ENCODE measurements around the gene TM4SF20.

DNA sequence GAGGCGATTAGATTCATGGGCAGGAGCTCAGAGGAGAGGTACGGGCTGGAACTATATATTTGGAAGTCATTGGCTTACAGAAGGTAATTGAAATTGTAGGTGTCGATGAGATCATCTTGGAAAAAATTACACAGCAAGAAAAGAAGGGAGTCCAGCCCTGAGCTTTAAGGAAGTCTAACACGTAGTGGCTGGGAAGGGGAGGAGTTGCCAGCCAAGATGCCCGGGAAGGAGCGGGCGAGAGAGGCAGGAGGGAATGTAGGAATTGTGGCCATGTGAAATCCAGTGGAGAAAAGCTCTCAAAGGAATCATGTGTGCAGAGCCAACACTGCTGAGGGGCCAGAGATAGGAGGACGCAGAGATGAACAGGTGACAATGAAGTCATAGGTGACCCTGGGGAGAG lies 34.3 kb upstream of the TM4SF20 start:
- TF ChIP-seq, protein P1, sequence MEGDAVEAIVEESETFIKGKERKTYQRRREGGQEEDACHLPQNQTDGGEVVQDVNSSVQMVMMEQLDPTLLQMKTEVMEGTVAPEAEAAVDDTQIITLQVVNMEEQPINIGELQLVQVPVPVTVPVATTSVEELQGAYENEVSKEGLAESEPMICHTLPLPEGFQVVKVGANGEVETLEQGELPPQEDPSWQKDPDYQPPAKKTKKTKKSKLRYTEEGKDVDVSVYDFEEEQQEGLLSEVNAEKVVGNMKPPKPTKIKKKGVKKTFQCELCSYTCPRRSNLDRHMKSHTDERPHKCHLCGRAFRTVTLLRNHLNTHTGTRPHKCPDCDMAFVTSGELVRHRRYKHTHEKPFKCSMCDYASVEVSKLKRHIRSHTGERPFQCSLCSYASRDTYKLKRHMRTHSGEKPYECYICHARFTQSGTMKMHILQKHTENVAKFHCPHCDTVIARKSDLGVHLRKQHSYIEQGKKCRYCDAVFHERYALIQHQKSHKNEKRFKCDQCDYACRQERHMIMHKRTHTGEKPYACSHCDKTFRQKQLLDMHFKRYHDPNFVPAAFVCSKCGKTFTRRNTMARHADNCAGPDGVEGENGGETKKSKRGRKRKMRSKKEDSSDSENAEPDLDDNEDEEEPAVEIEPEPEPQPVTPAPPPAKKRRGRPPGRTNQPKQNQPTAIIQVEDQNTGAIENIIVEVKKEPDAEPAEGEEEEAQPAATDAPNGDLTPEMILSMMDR (IDR thresholded peaks at IDR 0.05), result no peak
- TF ChIP-seq, protein P2, sequence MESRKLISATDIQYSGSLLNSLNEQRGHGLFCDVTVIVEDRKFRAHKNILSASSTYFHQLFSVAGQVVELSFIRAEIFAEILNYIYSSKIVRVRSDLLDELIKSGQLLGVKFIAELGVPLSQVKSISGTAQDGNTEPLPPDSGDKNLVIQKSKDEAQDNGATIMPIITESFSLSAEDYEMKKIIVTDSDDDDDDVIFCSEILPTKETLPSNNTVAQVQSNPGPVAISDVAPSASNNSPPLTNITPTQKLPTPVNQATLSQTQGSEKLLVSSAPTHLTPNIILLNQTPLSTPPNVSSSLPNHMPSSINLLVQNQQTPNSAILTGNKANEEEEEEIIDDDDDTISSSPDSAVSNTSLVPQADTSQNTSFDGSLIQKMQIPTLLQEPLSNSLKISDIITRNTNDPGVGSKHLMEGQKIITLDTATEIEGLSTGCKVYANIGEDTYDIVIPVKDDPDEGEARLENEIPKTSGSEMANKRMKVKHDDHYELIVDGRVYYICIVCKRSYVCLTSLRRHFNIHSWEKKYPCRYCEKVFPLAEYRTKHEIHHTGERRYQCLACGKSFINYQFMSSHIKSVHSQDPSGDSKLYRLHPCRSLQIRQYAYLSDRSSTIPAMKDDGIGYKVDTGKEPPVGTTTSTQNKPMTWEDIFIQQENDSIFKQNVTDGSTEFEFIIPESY (IDR thresholded peaks at IDR 0.05; ENCODE audit: borderline replicate concordance, low read depth), result no peak
- TF ChIP-seq CHD2 (IDR thresholded peaks at IDR 0.05; ENCODE audit: low read length, partially characterized antibody) (no peak), GABPA (IDR thresholded peaks at IDR 0.05; ENCODE audit: low read depth) (no peak), MXI1 (IDR thresholded peaks at IDR 0.05; ENCODE audit: low read depth, low read length) (no peak), POLR2AphosphoS5 (IDR thresholded peaks at IDR 0.05; ENCODE audit: low read depth, low read length) (no peak), EZH2phosphoT487 (IDR thresholded peaks at IDR 0.05; ENCODE audit: borderline replicate concordance, low read depth) (no peak), SMC3 (IDR thresholded peaks at IDR 0.05; ENCODE audit: low read depth, low read length) (no peak), ELF1 (IDR thresholded peaks at IDR 0.05) (no peak), YY1 (IDR thresholded peaks at IDR 0.05; ENCODE audit: low read depth) (no peak), RAD21 (IDR thresholded peaks at IDR 0.05; ENCODE audit: low read length) (no peak)
- TF ChIP-seq, protein P3, sequence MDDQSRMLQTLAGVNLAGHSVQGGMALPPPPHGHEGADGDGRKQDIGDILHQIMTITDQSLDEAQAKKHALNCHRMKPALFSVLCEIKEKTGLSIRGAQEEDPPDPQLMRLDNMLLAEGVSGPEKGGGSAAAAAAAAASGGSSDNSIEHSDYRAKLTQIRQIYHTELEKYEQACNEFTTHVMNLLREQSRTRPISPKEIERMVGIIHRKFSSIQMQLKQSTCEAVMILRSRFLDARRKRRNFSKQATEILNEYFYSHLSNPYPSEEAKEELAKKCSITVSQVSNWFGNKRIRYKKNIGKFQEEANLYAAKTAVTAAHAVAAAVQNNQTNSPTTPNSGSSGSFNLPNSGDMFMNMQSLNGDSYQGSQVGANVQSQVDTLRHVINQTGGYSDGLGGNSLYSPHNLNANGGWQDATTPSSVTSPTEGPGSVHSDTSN (IDR thresholded peaks at IDR 0.05), result no peak
- TF ChIP-seq, protein P4, sequence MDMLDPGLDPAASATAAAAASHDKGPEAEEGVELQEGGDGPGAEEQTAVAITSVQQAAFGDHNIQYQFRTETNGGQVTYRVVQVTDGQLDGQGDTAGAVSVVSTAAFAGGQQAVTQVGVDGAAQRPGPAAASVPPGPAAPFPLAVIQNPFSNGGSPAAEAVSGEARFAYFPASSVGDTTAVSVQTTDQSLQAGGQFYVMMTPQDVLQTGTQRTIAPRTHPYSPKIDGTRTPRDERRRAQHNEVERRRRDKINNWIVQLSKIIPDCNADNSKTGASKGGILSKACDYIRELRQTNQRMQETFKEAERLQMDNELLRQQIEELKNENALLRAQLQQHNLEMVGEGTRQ (IDR thresholded peaks at IDR 0.05; ENCODE audit: borderline replicate concordance, low read depth, low read length), result no peak
